NCI-H524 treated with DMSO at 0.1 percent for 48 hours (cell line): ENCODE measurements around the gene SHC2.
"Not testable (repeated sequence)": the region's sequence is repeated elsewhere in the genome, so short reads cannot be mapped to it uniquely, and the experiment has no call there.

ENCODE experiments used
- DNase-seq: peaks from one replicate; lab custom pipeline; 2025; lab: John Stamatoyannopoulos, UW

SHC2 gene

GRCh38 chr19:389255-389934, 71.4 kb downstream of the SHC2 start:
- no peak for DNase-seq

- DNase-seq = no peak
These were observed 72.1 kb downstream of the SHC2 start for GRCh38 chr19:388691-389090.

GRCh38 chr19:387777-388176, 73.1 kb downstream of the SHC2 start:
- no peak for DNase-seq

- peak; percentile 12 for DNase-seq
These were observed 74.1 kb downstream of the SHC2 start for GRCh38 chr19:386632-387301.

- DNase-seq = not testable (repeated sequence)
These were observed 74.6 kb downstream of the SHC2 start for GRCh38 chr19:386189-386588.

- DNase-seq = no peak
These were observed 76.0 kb downstream of the SHC2 start for GRCh38 chr19:384799-385169.

GRCh38 chr19:383922-384798, 76.7 kb downstream of the SHC2 start:
- no peak for DNase-seq

GRCh38 chr19:383040-383439, 77.8 kb downstream of the SHC2 start:
- DNase-seq = no peak

- peak; percentile 20 for DNase-seq
These were observed 78.3 kb downstream of the SHC2 start for GRCh38 chr19:382578-382977.

- peak; percentile 9 for DNase-seq
These were observed 78.9 kb downstream of the SHC2 start for GRCh38 chr19:381901-382300.

GRCh38 chr19:380618-381219, 80.1 kb downstream of the SHC2 start:
- not testable (repeated sequence) for DNase-seq

- no peak for DNase-seq
These were observed 81.0 kb downstream of the SHC2 start for GRCh38 chr19:379796-380195.

- no peak for DNase-seq
These were observed 82.1 kb downstream of the SHC2 start for GRCh38 chr19:378706-379105.

GRCh38 chr19:377801-378581, 82.8 kb downstream of the SHC2 start:
- no peak for DNase-seq

GRCh38 chr19:376111-376470, 84.7 kb downstream of the SHC2 start:
- no peak for DNase-seq

GRCh38 chr19:375395-376110, 85.3 kb downstream of the SHC2 start:
- no peak for DNase-seq

- no peak for DNase-seq
These were observed 86.0 kb downstream of the SHC2 start for GRCh38 chr19:374886-375235.

GRCh38 chr19:374183-374885, 86.5 kb downstream of the SHC2 start:
- DNase-seq = no peak

GRCh38 chr19:373391-374182, 87.2 kb downstream of the SHC2 start:
- no peak for DNase-seq
